ENCODE results near the gene CLMP. TPM values are rescaled to one million over a fixed set of nuclear protein-coding genes. Genes with fewer than 3 reads are reported as not detected.

CLMP gene
- total and polyA plus RNA-seq, 2 donors (not counting 3 experiments of a cell fraction or from before 2014, with no cell fraction given), result 0.03 to 0.18 TPM

DNA sequence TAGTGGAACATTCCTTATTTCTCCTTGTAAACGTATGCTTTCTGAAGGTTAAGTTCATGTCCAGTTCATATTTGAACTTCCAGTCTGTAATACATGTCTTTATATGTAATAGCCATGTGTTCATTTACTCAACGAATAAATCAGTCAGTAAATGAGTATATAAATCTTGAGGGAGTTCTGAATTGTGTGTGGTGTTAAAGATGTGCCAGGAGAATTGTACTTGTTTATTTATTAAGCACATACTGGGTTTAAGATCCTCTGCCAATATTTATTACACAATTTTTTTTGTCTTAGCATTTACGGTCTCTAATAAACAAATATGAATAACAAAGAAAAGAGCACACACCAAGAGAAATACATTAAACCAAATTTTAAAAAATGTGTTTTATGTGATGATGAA, 26.5 kb upstream of the CLMP start:
- Histone ChIP-seq H3K9me3 (replicated peaks; ENCODE audit: control insufficient read depth, insufficient read depth, low read length) (no peaks in the 10 kb centered on the region), H3K9me1 (replicated peaks; ENCODE audit: control insufficient read depth, extremely low read depth, insufficient read depth, low read length) (no peaks in the 10 kb centered on the region), H2AFZ (ENCODE audit: low read depth, low read length) (no peak overlapping the region), H3K4me2 (ENCODE audit: insufficient read depth, low read length) (no peak overlapping the region), H4K20me1 (replicated peaks; ENCODE audit: control insufficient read depth, extremely low read depth, insufficient read depth, low read length) (no peaks in the 10 kb centered on the region), H3K79me2 (ENCODE audit: control insufficient read depth, insufficient read depth, low read length) (no peaks in the 10 kb centered on the region), H3K4me1 (ENCODE audit: control insufficient read depth, extremely low read depth, insufficient read depth, low read length) (peaks cover 9% of the 10 kb centered on the region), H3K27ac (ENCODE audit: insufficient read depth, low read depth, low read length) (no peak overlapping the region), H3K36me3 (ENCODE audit: control insufficient read depth in 2 of 2, extremely low read depth in 1 of 2, insufficient read depth in 2 of 2, low read length in 2 of 2) (no peaks in the 10 kb centered on the region), H3K27me3 (ENCODE audit: control insufficient read depth in 2 of 2, insufficient read depth in 2 of 2, low read length in 2 of 2) (peaks cover 0 to 2% of the 10 kb centered on the region in 2 experiments), H3K4me3 (replicated peaks in 1 of 3; ENCODE audit: insufficient read depth in 1 of 3, low read depth in 1 of 3, low read length in 3 of 3) (no peak overlapping the region), H3K9ac (replicated peaks; ENCODE audit: extremely low read depth, insufficient read depth, low read length) (no peak overlapping the region)
- no peak for DNase-seq (ENCODE audit: low read depth, low spot score)
- no peak for TF ChIP-seq POLR2A (IDR thresholded peaks at IDR 0.05; ENCODE audit: low read depth, low read length)
- TF ChIP-seq GATA2 (IDR thresholded peaks at IDR 0.05; ENCODE audit: insufficient read depth, insufficient read length, low read depth, low read length), result no peak
- no peak for TF ChIP-seq POLR2AphosphoS5 (IDR thresholded peaks at IDR 0.05; ENCODE audit: insufficient read depth, low read depth, low read length)
- no peak for TF ChIP-seq FOS (IDR thresholded peaks at IDR 0.05; ENCODE audit: borderline replicate concordance, insufficient read depth, low read length)
- TF ChIP-seq, protein P1, sequence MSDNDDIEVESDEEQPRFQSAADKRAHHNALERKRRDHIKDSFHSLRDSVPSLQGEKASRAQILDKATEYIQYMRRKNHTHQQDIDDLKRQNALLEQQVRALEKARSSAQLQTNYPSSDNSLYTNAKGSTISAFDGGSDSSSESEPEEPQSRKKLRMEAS (IDR thresholded peaks at IDR 0.05; ENCODE audit: insufficient read depth, insufficient read length), result no peak
- TF ChIP-seq JUN (IDR thresholded peaks at IDR 0.05; ENCODE audit: borderline replicate concordance, insufficient read depth, insufficient read length, low read depth), result no peak
- TF ChIP-seq EZH2 (IDR thresholded peaks at IDR 0.05; ENCODE audit: borderline replicate concordance, low read depth, low read length, severe bottlenecking), result no peak
- TF ChIP-seq, protein P2, sequence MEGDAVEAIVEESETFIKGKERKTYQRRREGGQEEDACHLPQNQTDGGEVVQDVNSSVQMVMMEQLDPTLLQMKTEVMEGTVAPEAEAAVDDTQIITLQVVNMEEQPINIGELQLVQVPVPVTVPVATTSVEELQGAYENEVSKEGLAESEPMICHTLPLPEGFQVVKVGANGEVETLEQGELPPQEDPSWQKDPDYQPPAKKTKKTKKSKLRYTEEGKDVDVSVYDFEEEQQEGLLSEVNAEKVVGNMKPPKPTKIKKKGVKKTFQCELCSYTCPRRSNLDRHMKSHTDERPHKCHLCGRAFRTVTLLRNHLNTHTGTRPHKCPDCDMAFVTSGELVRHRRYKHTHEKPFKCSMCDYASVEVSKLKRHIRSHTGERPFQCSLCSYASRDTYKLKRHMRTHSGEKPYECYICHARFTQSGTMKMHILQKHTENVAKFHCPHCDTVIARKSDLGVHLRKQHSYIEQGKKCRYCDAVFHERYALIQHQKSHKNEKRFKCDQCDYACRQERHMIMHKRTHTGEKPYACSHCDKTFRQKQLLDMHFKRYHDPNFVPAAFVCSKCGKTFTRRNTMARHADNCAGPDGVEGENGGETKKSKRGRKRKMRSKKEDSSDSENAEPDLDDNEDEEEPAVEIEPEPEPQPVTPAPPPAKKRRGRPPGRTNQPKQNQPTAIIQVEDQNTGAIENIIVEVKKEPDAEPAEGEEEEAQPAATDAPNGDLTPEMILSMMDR (IDR thresholded peaks at IDR 0.05; ENCODE audit: extremely low read depth in 1 of 2, insufficient read depth in 1 of 2, low read depth in 1 of 2, low read length in 2 of 2), result no peak
- no peak for TF ChIP-seq MYC (IDR thresholded peaks at IDR 0.05; ENCODE audit: low read depth, low read length)
- ChIA-PET POLR2A (no interaction called here), CTCF (interaction anchor here (1.1 kb wide), 1 partner anchor 14 kb away, joined by 3 read pairs; no protein-coding TSS in a partner anchor)
- intact Hi-C loops (cut with micrococcal nuclease), result no loop called here
- dilution Hi-C loops (cut with MboI; ENCODE audit: extremely low pct_ligation_motif_present, low sequenced_read_pairs), result no loop called here
- BruUV-seq (replicated peaks), result no TSS peak
- FAIRE-seq, result no peak
